B cell (primary cell): Measurements from ENCODE around the gene CALR. TPM values are rescaled to one million over a fixed set of nuclear protein-coding genes. Genes with fewer than 3 reads are reported as not detected.
A peak's percentile ranks its signal among the peaks of the same experiment; 100 is the strongest.

Source experiments
- ATAC-seq: fragments of 200-7000 bp; cut with Tn5 transposase; one replicate; pipeline ENCODE4 v1.10.0; 2021; ENCODE audit warnings: low read depth, mild to moderate bottlenecking, moderate number of reproducible peaks, moderate library complexity
- CTCF ChIA-PET: fragments of 350-600 bp; sonication (Branson Sonifier 250); formaldehyde crosslinking; loops from one replicate; lab custom pipeline; 2021; ENCODE audit warnings: antibody characterized with exemption, inconsistent platforms; lab: Charles Lee
- POLR2A ChIA-PET: fragments of 350-600 bp; sonication (Branson Sonifier 250); formaldehyde crosslinking; loops from one replicate; lab custom pipeline; 2021; ENCODE audit warnings: antibody characterized with exemption; lab: Charles Lee
- DNase-seq: peaks from one replicate; pipeline ENCODE4 v3.0.0; 2013
- H2AFZ ChIP-seq: 2 replicates; pipeline ENCODE4 v1.6.1; 2012; ENCODE audit warnings: mild to moderate bottlenecking, low read depth, low read length; ENCODE audit not compliant: insufficient read depth, poor library complexity, severe bottlenecking
- H3K27ac ChIP-seq, 2 donors: 1 replicate in 1 of 2; 2 replicates in 1 of 2; pipeline ENCODE4 v1.5.1; 2012 to 2013; ENCODE audit warnings: low read length in 2 of 2, mild to moderate bottlenecking in 2 of 2, moderate library complexity in 1 of 2
- H3K27me3 ChIP-seq, 4 experiments: fragments of 200-600 bp in 1 of 4; sonication (generic) in 1 of 4; replicated peaks in 1 of 4; 1 replicate in 2 of 4; 2 replicates in 2 of 4; pipeline versions ENCODE4 v1.6.1 to v1.7.0; 2013 to 2016; ENCODE audit warnings: low read length in 3 of 4, mild to moderate bottlenecking in 2 of 4, mixed read lengths in 1 of 4, moderate library complexity in 1 of 4; ENCODE audit not compliant: insufficient read depth in 4 of 4, control insufficient read depth in 3 of 4; ENCODE audit errors: control extremely low read depth in 1 of 4
- H3K36me3 ChIP-seq, 2 experiments: replicated peaks in 1 of 2; 1 replicate in 1 of 2; 2 replicates in 1 of 2; pipeline versions ENCODE4 v1.6.1 to v1.7.1; 2013; ENCODE audit warnings: low read length in 1 of 2; ENCODE audit not compliant: insufficient read depth in 2 of 2, control insufficient read depth in 1 of 2; ENCODE audit errors: control extremely low read depth in 1 of 2, extremely low read depth in 1 of 2
- H3K4me1 ChIP-seq, 2 donors: fragments of 200-600 bp in 1 of 2; sonication (generic) in 1 of 2; 1 replicate in 1 of 2; 2 replicates in 1 of 2; pipeline versions ENCODE4 v1.5.1 to v1.6.1; 2013 to 2017; ENCODE audit warnings: low read length in 2 of 2; ENCODE audit not compliant: control insufficient read depth in 2 of 2, insufficient read depth in 2 of 2
- H3K4me2 ChIP-seq: replicated peaks from 2 replicates; pipeline ENCODE3; 2012; ENCODE audit warnings: mild to moderate bottlenecking, low read depth, low read length; ENCODE audit not compliant: poor library complexity, severe bottlenecking
- H3K4me3 ChIP-seq, 5 experiments: fragments of 200-600 bp in 1 of 5; sonication (generic) in 1 of 5; 1 replicate in 3 of 5; 2 replicates in 2 of 5; pipeline versions ENCODE4 v1.5.1 to v1.7.0; 2011 to 2016; ENCODE audit warnings: low read length in 4 of 5, mild to moderate bottlenecking in 4 of 5, low read depth in 2 of 5, control low read depth in 1 of 5, moderate library complexity in 1 of 5; ENCODE audit not compliant: insufficient read depth in 1 of 5; ENCODE audit errors: control extremely low read depth in 1 of 5, extremely low read depth in 1 of 5
- H3K79me2 ChIP-seq: fragments of 200-600 bp; sonication (generic); one replicate; pipeline ENCODE4 v1.6.0; 2016; ENCODE audit warnings: low read length; ENCODE audit not compliant: control insufficient read depth, insufficient read depth
- H3K9ac ChIP-seq: fragments of 200-600 bp; sonication (generic); 2 replicates; pipeline ENCODE4 v1.6.1; 2017; ENCODE audit warnings: mild to moderate bottlenecking, low read length, moderate library complexity
- H3K9me3 ChIP-seq, 3 donors: one replicate each; pipeline versions ENCODE4 v1.6.1 to v1.7.1; 2013; ENCODE audit warnings: low read length in 2 of 3; ENCODE audit not compliant: control insufficient read depth in 2 of 3, insufficient read depth in 1 of 3; ENCODE audit errors: control extremely low read depth in 1 of 3
- H4K20me1 ChIP-seq: 2 replicates; pipeline ENCODE4 v1.6.0; 2012; ENCODE audit warnings: mild to moderate bottlenecking, low read length; ENCODE audit not compliant: insufficient read depth, control insufficient read depth, poor library complexity, severe bottlenecking
- H3K27ac Mint-ChIP-seq: one replicate; pipeline ENCODE4 v1.8.0; 2021; ENCODE audit warnings: mixed read lengths
- H3K27me3 Mint-ChIP-seq: one replicate; pipeline ENCODE4 v1.8.0; 2021; ENCODE audit warnings: mixed read lengths
- H3K4me1 Mint-ChIP-seq: one replicate; pipeline ENCODE4 v1.8.0; 2021; ENCODE audit warnings: mixed read lengths
- H3K4me3 Mint-ChIP-seq: one replicate; pipeline ENCODE4 v1.8.0; 2021; ENCODE audit warnings: mixed read lengths
- H3K9me3 Mint-ChIP-seq: one replicate; pipeline ENCODE4 v1.8.0; 2022; ENCODE audit warnings: mixed read lengths; ENCODE audit not compliant: insufficient read depth
- EZH2 ChIP-seq: IDR thresholded peaks from 2 replicates; pipeline ENCODE4 v1.6.1; 2012; ENCODE audit warnings: borderline replicate concordance, low read depth, mild to moderate bottlenecking, moderate library complexity, low read length; ENCODE audit not compliant: insufficient read depth, poor library complexity, severe bottlenecking
- WGBS: methylation state at CpG from one replicate; pipeline ENCODE4 v1.1.5; 2013; ENCODE audit warnings: missing lambda C conversion rate; ENCODE audit not compliant: insufficient coverage; 5-methylcytosine and 5-hydroxymethylcytosine counted together
- intact Hi-C: fragments of 100-400 bp; cut with micrococcal nuclease; formaldehyde crosslinking; loops from one replicate; pipeline ENCODE4 v1.10.0; 2022
- polyA plus RNA-seq: library from polyadenylated mRNA; depleted of rRNA; stranded (reverse); fragments of >200 nt; gene quantifications from 2 replicates; pipeline ENCODE4 v1.2.3, GENCODE V29; 2012
- total RNA-seq, 2 donors: library from RNA; stranded (reverse); fragments of 120-200 nt in 1 of 2; gene quantifications; 1 replicate in 1 of 2; 2 replicates in 1 of 2; pipeline versions ENCODE4 v1.2.3 to v1.2.4, GENCODE V29; 2013 to 2022
- TF ChIP-seq, protein P1 (sequence below): fragments of 200-600 bp; IDR thresholded peaks from one replicate; pipeline ENCODE4 v1.8.0; 2022; ENCODE audit warnings: antibody characterized with exemption, mild to moderate bottlenecking

Gene CALR
- total and polyA plus RNA-seq, 2 donors (not counting 1 experiment from before 2014, with no cell fraction given): 214 to 385 TPM

DNA sequence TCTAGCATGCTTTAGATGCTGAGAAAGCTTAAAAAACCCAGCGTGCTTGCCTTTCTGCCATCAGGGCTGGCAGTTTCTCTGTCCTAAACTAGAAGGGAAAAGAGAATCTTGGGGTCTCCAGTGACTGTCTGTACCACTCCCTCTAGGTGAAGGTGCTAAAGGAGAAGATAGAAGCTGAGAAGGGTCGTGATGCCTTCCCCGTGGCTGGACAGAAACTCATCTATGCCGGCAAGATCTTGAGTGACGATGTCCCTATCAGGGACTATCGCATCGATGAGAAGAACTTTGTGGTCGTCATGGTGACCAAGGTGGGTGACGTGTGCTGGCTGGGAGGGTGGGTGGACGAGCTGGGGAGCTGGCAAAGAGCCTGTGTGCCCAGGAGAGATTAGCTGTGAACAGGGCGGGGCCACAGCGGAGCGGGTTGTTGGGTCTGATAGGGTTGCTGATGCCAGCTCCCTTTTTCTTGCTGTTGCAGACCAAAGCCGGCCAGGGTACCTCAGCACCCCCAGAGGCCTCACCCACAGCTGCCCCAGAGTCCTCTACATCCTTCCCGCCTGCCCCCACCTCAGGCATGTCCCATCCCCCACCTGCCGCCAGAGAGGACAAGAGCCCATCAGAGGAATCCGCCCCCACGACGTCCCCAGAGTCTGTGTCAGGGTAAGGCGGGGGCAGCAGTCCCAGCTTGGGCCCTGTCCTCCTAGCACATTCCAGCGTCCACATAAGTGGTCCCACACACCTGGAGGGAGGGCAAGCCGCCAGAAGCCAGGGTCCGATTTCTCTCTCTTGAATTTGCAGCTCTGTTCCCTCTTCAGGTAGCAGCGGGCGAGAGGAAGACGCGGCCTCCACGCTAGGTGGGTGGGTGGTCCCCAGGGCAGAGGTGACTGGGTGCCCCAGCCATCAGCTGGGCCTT is 9.5 kb downstream of the CALR start:
- CTCF ChIA-PET: interaction anchor here (1.0 to 1.3 kb wide), 3 partner anchors 10 to 152 kb away, joined by 3 read pairs; no protein-coding TSS in a partner anchor
- Histone ChIP-seq H4K20me1 (peaks cover 30% of the 10 kb centered on the region), H3K27ac (no peak overlapping the region), H2AFZ (no peak overlapping the region), H3K27me3 (no peaks in the 10 kb centered on the region), H3K9ac (no peak overlapping the region), H3K4me2 (no peak overlapping the region), H3K4me1 (peaks cover 15 to 32% of the 10 kb centered on the region in 2 donors), H3K36me3 (peaks cover 0 to 76% of the 10 kb centered on the region in 2 experiments), H3K9me3 (peaks cover 0 to 7% (median 0%) of the 10 kb centered on the region in 3 donors), H3K4me3 (no peak overlapping the region), H3K79me2 (peaks cover 25% of the 10 kb centered on the region)
- intact Hi-C loops: no loop called here
- no peaks in the 10 kb centered on the region for H3K27me3 Mint-ChIP-seq
- H3K4me1 Mint-ChIP-seq: peaks cover 36% of the 10 kb centered on the region
- 98% methylated on average over 21 of the region's 28 CpGs for WGBS
- peak overlapping the region; percentile 29 for H3K4me3 Mint-ChIP-seq
- no peaks in the 10 kb centered on the region for H3K9me3 Mint-ChIP-seq
- H3K27ac Mint-ChIP-seq: peak overlapping the region; percentile 3
- ATAC-seq: no peak
- POLR2A ChIA-PET: interaction anchor here (0.6 to 1.3 kb wide), 2 partner anchors 10 to 789 kb away, joined by 3 to 4 read pairs; partner anchors contain the start of gene CALR
- no peak for TF ChIP-seq EZH2
- TF ChIP-seq, protein P1, sequence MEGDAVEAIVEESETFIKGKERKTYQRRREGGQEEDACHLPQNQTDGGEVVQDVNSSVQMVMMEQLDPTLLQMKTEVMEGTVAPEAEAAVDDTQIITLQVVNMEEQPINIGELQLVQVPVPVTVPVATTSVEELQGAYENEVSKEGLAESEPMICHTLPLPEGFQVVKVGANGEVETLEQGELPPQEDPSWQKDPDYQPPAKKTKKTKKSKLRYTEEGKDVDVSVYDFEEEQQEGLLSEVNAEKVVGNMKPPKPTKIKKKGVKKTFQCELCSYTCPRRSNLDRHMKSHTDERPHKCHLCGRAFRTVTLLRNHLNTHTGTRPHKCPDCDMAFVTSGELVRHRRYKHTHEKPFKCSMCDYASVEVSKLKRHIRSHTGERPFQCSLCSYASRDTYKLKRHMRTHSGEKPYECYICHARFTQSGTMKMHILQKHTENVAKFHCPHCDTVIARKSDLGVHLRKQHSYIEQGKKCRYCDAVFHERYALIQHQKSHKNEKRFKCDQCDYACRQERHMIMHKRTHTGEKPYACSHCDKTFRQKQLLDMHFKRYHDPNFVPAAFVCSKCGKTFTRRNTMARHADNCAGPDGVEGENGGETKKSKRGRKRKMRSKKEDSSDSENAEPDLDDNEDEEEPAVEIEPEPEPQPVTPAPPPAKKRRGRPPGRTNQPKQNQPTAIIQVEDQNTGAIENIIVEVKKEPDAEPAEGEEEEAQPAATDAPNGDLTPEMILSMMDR: no peak
- no peak for DNase-seq
